T-cell (primary cell): ENCODE results near the gene GRPEL1. TPM values are rescaled to one million over a fixed set of nuclear protein-coding genes. Genes with fewer than 3 reads are reported as not detected.

Experiments
- ATAC-seq, 4 experiments: fragments of 200-7000 bp in 3 of 4; fragments of 150-1000 bp in 1 of 4; cut with Tn5 transposase; replicated peaks in 1 of 4; 1 replicate in 3 of 4; 2 replicates in 1 of 4; pipeline ENCODE4 v1.10.0; 2021; ENCODE audit warnings: moderate library complexity in 3 of 4, mild to moderate bottlenecking in 2 of 4, moderate number of reproducible peaks in 1 of 4
- CTCF ChIA-PET, 2 donors: fragments of 300-600 bp; sonication (Branson Sonifier 250); formaldehyde crosslinking; loops; one replicate each; lab custom pipeline; 2022; ENCODE audit warnings: antibody characterized with exemption in 2 of 2; lab: Charles Lee
- POLR2A ChIA-PET, 2 donors: fragments of 300-600 bp; sonication (Branson Sonifier 250); formaldehyde crosslinking; loops; one replicate each; lab custom pipeline; 2022; ENCODE audit warnings: antibody characterized with exemption in 2 of 2; lab: Charles Lee
- DNase-seq, 35 experiments: peaks; one replicate each; pipeline versions ENCODE4 v3.0.0 to v3.0.0-alpha.2; 2013 to 2023
- H3K27ac ChIP-seq: one replicate; pipeline ENCODE4 v1.5.1; 2013; ENCODE audit warnings: low read length
- H3K27me3 ChIP-seq, 2 experiments: replicated peaks in 1 of 2; 1 replicate in 1 of 2; 2 replicates in 1 of 2; pipeline versions ENCODE4 v1.6.1 to v1.7.0; 2013; ENCODE audit warnings: low read length in 1 of 2, mixed read lengths in 1 of 2; ENCODE audit not compliant: control insufficient read depth in 2 of 2, insufficient read depth in 2 of 2; ENCODE audit errors: extremely low read depth in 1 of 2
- H3K36me3 ChIP-seq, 2 donors: 1 replicate in 1 of 2; 2 replicates in 1 of 2; pipeline versions ENCODE4 v1.6.1 to v1.7.0; 2013; ENCODE audit warnings: low read length in 1 of 2; ENCODE audit not compliant: control insufficient read depth in 2 of 2, insufficient read depth in 1 of 2; ENCODE audit errors: extremely low read depth in 1 of 2
- H3K4me1 ChIP-seq, 2 experiments: 1 replicate in 1 of 2; 2 replicates in 1 of 2; pipeline versions ENCODE4 v1.6.1 to v1.7.0; 2013; ENCODE audit warnings: low read length in 2 of 2, mixed read lengths in 1 of 2; ENCODE audit not compliant: insufficient read depth in 2 of 2, control insufficient read depth in 1 of 2; ENCODE audit errors: extremely low read depth in 1 of 2
- H3K4me3 ChIP-seq, 2 donors: 1 replicate in 1 of 2; 2 replicates in 1 of 2; pipeline versions ENCODE4 v1.5.1 to v1.7.0; 2013; ENCODE audit warnings: mild to moderate bottlenecking in 2 of 2, low read length in 1 of 2, moderate library complexity in 1 of 2; ENCODE audit not compliant: control insufficient read depth in 1 of 2; ENCODE audit errors: extremely low read depth in 1 of 2
- H3K9me3 ChIP-seq: 2 replicates; pipeline ENCODE4 v1.7.0; 2013
- H3K27ac Mint-ChIP-seq, 2 donors: one replicate each; pipeline ENCODE4 v1.8.0; 2020 to 2021; ENCODE audit warnings: mild to moderate bottlenecking in 2 of 2, mixed read lengths in 2 of 2
- H3K27me3 Mint-ChIP-seq, 2 donors: one replicate each; pipeline ENCODE4 v1.8.0; 2021 to 2022; ENCODE audit warnings: mixed read lengths in 2 of 2
- H3K36me3 Mint-ChIP-seq: one replicate; pipeline ENCODE4 v1.8.0; 2021; ENCODE audit warnings: mixed read lengths
- H3K4me1 Mint-ChIP-seq, 3 donors: one replicate each; pipeline ENCODE4 v1.8.0; 2020 to 2022; ENCODE audit warnings: mixed read lengths in 3 of 3, mild to moderate bottlenecking in 1 of 3
- H3K4me3 Mint-ChIP-seq, 3 donors: one replicate each; pipeline ENCODE4 v1.8.0; 2020 to 2022; ENCODE audit warnings: mild to moderate bottlenecking in 3 of 3, mixed read lengths in 3 of 3, moderate library complexity in 3 of 3
- H3K9me3 Mint-ChIP-seq, 3 donors: one replicate each; pipeline ENCODE4 v1.8.0; 2020 to 2022; ENCODE audit warnings: mixed read lengths in 3 of 3
- WGBS: methylation state at CpG from one replicate; pipeline ENCODE4 v1.1.5; 2013; ENCODE audit warnings: missing lambda C conversion rate; ENCODE audit not compliant: insufficient coverage; 5-methylcytosine and 5-hydroxymethylcytosine counted together
- total RNA-seq, 35 experiments: library from RNA in 6 of 35; stranded (reverse) in 6 of 35; fragments of 120-200 nt in 1 of 35; gene quantifications; one replicate each; pipeline versions ENCODE4 v1.2.1 to v1.2.4 and lab custom pipeline; 2013 to 2026

GRPEL1 gene
- total RNA-seq, 5 donors from 2014 or later (not counting 1 experiment from before 2014, with no cell fraction given), result 29.9 to 54.6 (median 36.8) TPM

DNA sequence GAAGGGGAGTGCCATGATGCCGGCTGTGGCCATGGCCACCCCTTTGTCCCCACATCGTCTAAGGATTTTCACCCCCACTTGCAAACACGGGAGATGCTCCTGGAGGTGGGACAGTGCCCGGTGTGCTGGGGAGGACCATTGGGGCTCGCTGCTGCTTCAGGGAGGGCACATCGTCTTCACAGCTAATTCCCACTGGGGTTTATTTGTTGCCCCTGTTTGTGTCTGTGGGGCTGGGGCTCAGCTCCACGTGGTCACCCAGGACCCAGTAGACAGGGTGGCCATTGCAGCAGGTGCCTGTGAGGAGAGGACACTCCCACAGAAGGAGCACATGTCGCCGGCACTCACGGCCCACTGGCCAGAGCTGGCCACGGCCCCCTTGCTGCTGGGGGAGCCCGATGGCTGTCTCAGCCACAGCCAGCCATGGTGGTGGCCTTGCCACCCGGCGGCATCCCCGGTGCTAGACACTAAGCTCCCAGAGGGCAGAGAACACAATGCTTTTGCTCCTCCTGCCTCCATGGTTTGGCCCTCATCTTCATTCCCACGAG, 27.8 kb upstream of the GRPEL1 start:
- Histone ChIP-seq H3K4me3 (no peak overlapping the region), H3K27ac (no peak overlapping the region), H3K9me3 (no peaks in the 10 kb centered on the region), H3K36me3 (no peaks in the 10 kb centered on the region), H3K27me3 (peaks cover 2 to 19% of the 10 kb centered on the region in 2 experiments), H3K4me1 (no peaks in the 10 kb centered on the region)
- CTCF ChIA-PET, result no interaction called here
- Mint-ChIP-seq H3K4me1 (peaks cover 0 to 1% (median 0%) of the 10 kb centered on the region in 3 donors), H3K4me3 (no peak overlapping the region), H3K27me3 (peaks cover 9 to 29% of the 10 kb centered on the region in 2 donors), H3K9me3 (no peaks in the 10 kb centered on the region), H3K27ac (no peak overlapping the region), H3K36me3 (no peaks in the 10 kb centered on the region)
- DNase-seq (no peak), ATAC-seq (no peak)
- 79% methylated on average over 10 of the region's 16 CpGs for WGBS
- POLR2A ChIA-PET, result no interaction called here

DNA sequence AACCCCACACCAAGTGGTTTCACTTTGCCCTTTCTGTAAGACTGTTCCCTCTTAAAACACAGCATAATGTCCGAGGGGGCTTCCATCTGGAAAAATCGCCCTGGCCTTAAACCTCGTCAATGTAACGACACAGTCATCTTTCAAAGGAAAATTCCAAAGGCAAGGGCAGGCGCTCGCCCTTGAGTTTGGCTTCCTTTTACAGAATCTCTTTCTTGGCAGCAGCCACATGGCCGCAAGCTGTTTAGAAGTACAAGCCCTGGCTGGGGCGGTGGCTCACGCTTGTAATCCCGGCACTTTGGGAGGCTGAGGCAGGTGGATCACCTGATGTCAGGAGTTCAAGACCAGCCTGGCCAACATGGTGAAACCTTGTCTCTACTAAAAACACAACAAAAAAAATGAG, 27.1 kb upstream of the GRPEL1 start:
- Mint-ChIP-seq H3K27ac (no peak overlapping the region), H3K36me3 (no peaks in the 10 kb centered on the region), H3K4me3 (no peak overlapping the region), H3K27me3 (peaks cover 9 to 31% of the 10 kb centered on the region in 2 donors), H3K4me1 (no peaks in the 10 kb centered on the region), H3K9me3 (no peaks in the 10 kb centered on the region)
- H3K27ac ChIP-seq, result no peak overlapping the region
- no peak for DNase-seq
- ChIA-PET POLR2A (no interaction called here), CTCF (no interaction called here)
- no peak for ATAC-seq
- no peaks in the 10 kb centered on the region for H3K4me1 ChIP-seq
- peaks cover 4 to 21% of the 10 kb centered on the region in 2 experiments for H3K27me3 ChIP-seq
- no peaks in the 10 kb centered on the region for H3K9me3 ChIP-seq
- no peaks in the 10 kb centered on the region for H3K36me3 ChIP-seq
- H3K4me3 ChIP-seq, result no peak overlapping the region
- WGBS, result 91% methylated on average over 10 of the region's 10 CpGs

DNA sequence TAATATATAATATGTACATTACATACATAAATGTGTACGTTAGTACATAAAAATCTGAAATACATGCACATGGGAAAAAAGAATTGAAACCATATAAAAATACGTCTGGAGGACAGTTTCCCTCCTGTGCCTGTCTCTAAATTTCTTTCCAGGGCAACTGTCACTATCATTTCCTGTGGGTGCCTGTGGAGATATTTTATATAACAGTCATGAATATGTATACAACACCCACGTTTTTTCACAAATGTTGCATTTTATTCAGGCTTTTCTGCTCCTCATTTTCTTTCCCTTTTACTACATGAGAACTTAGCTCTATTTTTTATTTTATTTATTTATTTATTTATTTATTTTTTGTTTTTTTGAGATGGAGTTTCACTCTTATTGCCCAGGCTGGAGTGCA, 24.2 kb upstream of the GRPEL1 start:
- H3K9me3 ChIP-seq, result no peaks in the 10 kb centered on the region
- Mint-ChIP-seq H3K9me3 (no peaks in the 10 kb centered on the region), H3K4me3 (no peak overlapping the region), H3K36me3 (no peaks in the 10 kb centered on the region), H3K27ac (no peak overlapping the region), H3K4me1 (no peaks in the 10 kb centered on the region), H3K27me3 (peaks cover 20 to 45% of the 10 kb centered on the region in 2 donors)
- no peak overlapping the region for H3K4me3 ChIP-seq
- DNase-seq (no peak), ATAC-seq (no peak)
- peaks cover 10 to 37% of the 10 kb centered on the region in 2 experiments for H3K27me3 ChIP-seq
- WGBS, result no CpG with 5 or more reads among the region's 3 CpGs
- ChIA-PET CTCF (no interaction called here), POLR2A (interaction anchor here in 1 of 2 donors (0.6 kb wide), 1 partner anchor 15 kb away, joined by 3 read pairs; no protein-coding TSS in a partner anchor)
- H3K27ac ChIP-seq, result no peak overlapping the region
- H3K4me1 ChIP-seq, result no peaks in the 10 kb centered on the region
- H3K36me3 ChIP-seq, result no peaks in the 10 kb centered on the region

DNA sequence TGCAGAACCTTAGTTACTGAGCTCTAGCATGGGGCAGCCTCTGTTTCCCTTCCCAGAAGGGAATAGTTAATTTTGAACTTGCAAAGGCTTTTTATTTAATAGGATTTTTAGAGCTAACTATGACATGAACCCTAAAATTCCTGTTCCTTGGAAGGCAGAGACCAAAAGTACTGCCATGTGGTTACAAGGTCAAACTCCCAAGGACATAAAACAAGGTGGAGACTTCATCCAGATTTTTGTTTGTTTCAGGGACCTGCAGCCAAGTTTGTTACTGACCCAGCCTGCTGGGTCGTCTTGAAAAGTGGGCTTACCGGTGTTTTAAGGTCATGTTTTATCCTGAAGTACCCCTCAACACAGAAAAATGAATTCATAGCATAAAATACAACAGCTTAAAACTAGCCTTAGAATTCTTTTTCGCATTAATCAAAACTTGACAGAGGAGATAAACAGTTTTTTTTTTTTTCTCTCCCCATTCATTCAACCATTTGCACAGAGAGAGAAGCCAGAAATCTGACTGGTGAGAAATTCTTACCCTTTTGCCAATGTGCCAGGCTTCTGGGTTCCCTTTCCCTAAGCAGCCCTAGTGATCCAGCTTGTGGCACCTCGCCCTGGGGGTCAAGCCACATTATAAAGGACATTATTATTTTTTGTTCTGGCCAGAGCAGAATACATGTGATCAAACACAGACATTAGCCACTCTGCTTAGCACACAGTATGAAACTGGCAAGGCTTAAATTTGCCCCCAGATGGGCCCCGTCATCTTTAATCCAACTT, 21.5 kb upstream of the GRPEL1 start:
- 50% methylated on average over 2 of the region's 5 CpGs for WGBS
- ATAC-seq, result no peak
- Histone ChIP-seq H3K27ac (no peak overlapping the region), H3K4me3 (no peak overlapping the region), H3K4me1 (no peaks in the 10 kb centered on the region), H3K36me3 (no peaks in the 10 kb centered on the region), H3K9me3 (no peaks in the 10 kb centered on the region), H3K27me3 (peaks cover 9 to 31% of the 10 kb centered on the region in 2 experiments)
- Mint-ChIP-seq H3K9me3 (no peaks in the 10 kb centered on the region), H3K36me3 (no peaks in the 10 kb centered on the region), H3K27me3 (peaks cover 32 to 54% of the 10 kb centered on the region in 2 donors), H3K4me3 (no peak overlapping the region), H3K27ac (no peak overlapping the region), H3K4me1 (no peaks in the 10 kb centered on the region)
- DNase-seq, result no peak
- ChIA-PET POLR2A (no interaction called here), CTCF (interaction anchor here in 1 of 2 donors (0.6 kb wide), 1 partner anchor 425 kb away, joined by 4 read pairs; no protein-coding TSS in a partner anchor)

DNA sequence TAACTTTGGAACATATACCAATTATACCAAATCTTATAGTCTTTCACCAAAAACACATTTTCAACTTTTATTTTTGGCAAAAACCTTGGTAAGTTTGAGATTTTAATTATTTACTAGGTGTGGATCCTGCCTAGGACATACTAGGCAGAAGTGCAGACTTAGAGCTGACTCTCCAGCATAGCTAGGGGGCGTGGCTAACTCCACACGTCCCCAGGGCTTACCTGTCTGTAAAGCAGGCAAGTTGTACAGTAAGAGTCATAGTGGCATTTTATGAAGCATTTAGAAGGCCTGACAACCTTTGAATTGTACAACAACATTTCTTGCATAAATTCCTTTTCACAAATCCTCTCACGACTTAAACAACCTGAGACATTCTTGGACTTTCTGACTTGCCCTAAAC, 19.2 kb upstream of the GRPEL1 start:
- Mint-ChIP-seq H3K4me3 (no peak overlapping the region), H3K36me3 (no peaks in the 10 kb centered on the region), H3K27me3 (peaks cover 39 to 57% of the 10 kb centered on the region in 2 donors), H3K4me1 (no peaks in the 10 kb centered on the region), H3K9me3 (no peaks in the 10 kb centered on the region), H3K27ac (no peak overlapping the region)
- Histone ChIP-seq H3K9me3 (no peaks in the 10 kb centered on the region), H3K4me3 (no peak overlapping the region), H3K27ac (no peak overlapping the region), H3K27me3 (peaks cover 12 to 43% of the 10 kb centered on the region in 2 experiments), H3K4me1 (no peaks in the 10 kb centered on the region), H3K36me3 (no peaks in the 10 kb centered on the region)
- WGBS, result no CpG with 5 or more reads among the region's 3 CpGs
- ChIA-PET POLR2A (no interaction called here), CTCF (no interaction called here)
- ATAC-seq (no peak), DNase-seq (no peak)

DNA sequence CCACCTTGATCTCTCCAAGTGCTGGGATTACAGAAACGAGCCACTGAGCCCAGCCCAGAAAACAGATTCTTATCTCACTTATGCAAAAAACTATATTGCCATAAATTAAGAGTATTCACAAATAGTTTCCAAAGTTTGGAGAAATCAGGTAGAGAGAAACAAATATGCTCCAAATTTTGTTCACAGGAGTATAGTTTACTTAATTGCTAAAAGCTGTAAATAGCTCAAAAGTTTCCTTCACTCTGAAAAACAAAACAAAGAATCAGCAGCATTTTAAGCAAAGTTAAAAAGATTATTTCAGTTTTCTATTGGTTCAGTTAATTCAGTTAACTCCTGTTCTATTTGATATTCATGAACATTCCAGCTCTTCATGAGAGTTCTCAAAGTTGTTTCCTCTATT, 18.5 kb upstream of the GRPEL1 start:
- H3K27me3 ChIP-seq, result peaks cover 12 to 48% of the 10 kb centered on the region in 2 experiments
- Mint-ChIP-seq H3K27ac (no peak overlapping the region), H3K9me3 (no peaks in the 10 kb centered on the region), H3K36me3 (no peaks in the 10 kb centered on the region), H3K4me1 (no peaks in the 10 kb centered on the region), H3K27me3 (peaks cover 39 to 55% of the 10 kb centered on the region in 2 donors), H3K4me3 (no peak overlapping the region)
- H3K9me3 ChIP-seq, result no peaks in the 10 kb centered on the region
- ChIA-PET POLR2A (no interaction called here), CTCF (interaction anchor here in 1 of 2 donors (0.6 kb wide), 1 partner anchor 836 kb away, joined by 3 read pairs; no protein-coding TSS in a partner anchor)
- H3K27ac ChIP-seq, result no peak overlapping the region
- DNase-seq (no peak), ATAC-seq (no peak)
- H3K4me3 ChIP-seq, result no peak overlapping the region
- no CpG with 5 or more reads among the region's 1 CpG for WGBS
- H3K4me1 ChIP-seq, result no peaks in the 10 kb centered on the region
- no peaks in the 10 kb centered on the region for H3K36me3 ChIP-seq
